WTC11 (cell line): ENCODE results near the gene SEMA7A. TPM values are rescaled to one million over a fixed set of nuclear protein-coding genes. Genes with fewer than 3 reads are reported as not detected.
A peak's percentile ranks its signal among the peaks of the same experiment; 100 is the strongest.

Experiments
- ATF1 ChIP-seq: sonication (generic); formaldehyde crosslinking; IDR thresholded peaks from 2 replicates; pipeline ENCODE4 v1.8.1; 2023; ENCODE audit warnings: mild to moderate bottlenecking, moderate library complexity, missing genetic modification reagents
- CREM ChIP-seq: sonication (generic); formaldehyde crosslinking; IDR thresholded peaks from 2 replicates; pipeline ENCODE4 v1.8.1; 2022; ENCODE audit warnings: mild to moderate bottlenecking, missing genetic modification reagents, moderate library complexity
- CTCF ChIP-seq: fragments of 200-600 bp; IDR thresholded peaks from 2 replicates; pipeline ENCODE4 v1.8.0; 2022; ENCODE audit warnings: antibody characterized with exemption
- ETV6 ChIP-seq: sonication (generic); formaldehyde crosslinking; IDR thresholded peaks from 2 replicates; pipeline ENCODE4 v1.8.1; 2022; ENCODE audit warnings: mild to moderate bottlenecking, missing genetic modification reagents
- FOXJ3 ChIP-seq: sonication (generic); formaldehyde crosslinking; IDR thresholded peaks from 2 replicates; pipeline ENCODE4 v1.9.0; 2021; ENCODE audit warnings: missing genetic modification reagents, mild to moderate bottlenecking, borderline replicate concordance
- FOXK1 ChIP-seq: sonication (generic); formaldehyde crosslinking; IDR thresholded peaks from 2 replicates; pipeline ENCODE4 v1.8.0; 2022; ENCODE audit warnings: mild to moderate bottlenecking, moderate library complexity, missing genetic modification reagents
- GTF2I ChIP-seq: fragments of 250-450 bp; sonication (Bioruptor Pico); conservative IDR thresholded peaks from 2 replicates; pipeline ENCODE4 v1.4.0; 2021; ENCODE audit warnings: mild to moderate bottlenecking
- MAX ChIP-seq: sonication (generic); formaldehyde crosslinking; IDR thresholded peaks from 2 replicates; pipeline ENCODE4 v1.8.0; 2022; ENCODE audit warnings: mild to moderate bottlenecking, missing genetic modification reagents
- NFYB ChIP-seq: sonication (generic); formaldehyde crosslinking; conservative IDR thresholded peaks from 2 replicates; pipeline ENCODE4 v1.8.0; 2022; ENCODE audit warnings: low read depth, missing genetic modification reagents
- NR1H2 ChIP-seq: sonication (generic); formaldehyde crosslinking; IDR thresholded peaks from 2 replicates; pipeline ENCODE4 v1.9.0; 2021; ENCODE audit warnings: mild to moderate bottlenecking, moderate library complexity, missing genetic modification reagents
- PREB ChIP-seq: sonication (generic); formaldehyde crosslinking; IDR thresholded peaks from 2 replicates; pipeline ENCODE4 v1.8.1; 2022; ENCODE audit warnings: mild to moderate bottlenecking, missing genetic modification reagents, moderate library complexity, borderline replicate concordance
- SOX15 ChIP-seq: fragments of 250-450 bp; sonication (Bioruptor Pico); IDR thresholded peaks from 2 replicates; pipeline ENCODE4 v1.9.0; 2021; ENCODE audit warnings: mild to moderate bottlenecking
- ZMAT4 ChIP-seq: fragments of 250-450 bp; sonication (Bioruptor Pico); IDR thresholded peaks from 2 replicates; pipeline ENCODE4 v1.9.0; 2021; ENCODE audit warnings: mild to moderate bottlenecking
- ZNF219 ChIP-seq: sonication (generic); formaldehyde crosslinking; IDR thresholded peaks from 2 replicates; pipeline ENCODE4 v1.8.0; 2023; ENCODE audit warnings: missing genetic modification reagents, mild to moderate bottlenecking, borderline replicate concordance
- ZNF317 ChIP-seq: sonication (generic); formaldehyde crosslinking; IDR thresholded peaks from 2 replicates; pipeline ENCODE4 v1.8.1; 2023; ENCODE audit warnings: low read depth, mild to moderate bottlenecking, moderate library complexity, missing genetic modification reagents, borderline replicate concordance
- ZNF396 ChIP-seq: fragments of 250-450 bp; sonication (Bioruptor Pico); IDR thresholded peaks from 2 replicates; pipeline ENCODE4 v1.8.0; 2021; ENCODE audit warnings: mild to moderate bottlenecking, moderate library complexity, borderline replicate concordance
- ZNF416 ChIP-seq: fragments of 250-450 bp; sonication (Bioruptor Pico); IDR thresholded peaks from 2 replicates; pipeline ENCODE4 v1.9.0; 2021; ENCODE audit warnings: mild to moderate bottlenecking, inconsistent platforms
- ZNF423 ChIP-seq: fragments of 250-450 bp; sonication (Bioruptor Pico); IDR thresholded peaks from 2 replicates; pipeline ENCODE4 v2.1.2; 2022; ENCODE audit warnings: mild to moderate bottlenecking, moderate library complexity
- total RNA-seq: library from RNA; stranded (reverse); gene quantifications from 3 replicates; pipeline ENCODE4 v1.2.3, GENCODE V29; 2021
- TF ChIP-seq, protein P1 (sequence below): sonication (generic); formaldehyde crosslinking; IDR thresholded peaks from 2 replicates; pipeline ENCODE4 v1.8.1; 2023; ENCODE audit warnings: mild to moderate bottlenecking, moderate library complexity, missing genetic modification reagents
- TF ChIP-seq, protein P2 (sequence below): sonication (generic); formaldehyde crosslinking; IDR thresholded peaks from 2 replicates; pipeline ENCODE4 v1.8.0; 2023; ENCODE audit warnings: missing genetic modification reagents
- TF ChIP-seq, protein P3 (sequence below): sonication (generic); formaldehyde crosslinking; IDR thresholded peaks from 2 replicates; pipeline ENCODE4 v1.8.1; 2023; ENCODE audit warnings: mild to moderate bottlenecking, missing genetic modification reagents, borderline replicate concordance
- TF ChIP-seq, protein P4 (sequence below): sonication (generic); formaldehyde crosslinking; IDR thresholded peaks from 2 replicates; pipeline ENCODE4 v1.8.0; 2022; ENCODE audit warnings: mild to moderate bottlenecking, missing genetic modification reagents
- TF ChIP-seq, protein P5 (sequence below): sonication (generic); formaldehyde crosslinking; conservative IDR thresholded peaks from 2 replicates; pipeline ENCODE4 v1.8.1; 2022; ENCODE audit warnings: mild to moderate bottlenecking, missing genetic modification reagents

Gene SEMA7A
- total RNA-seq, 1 experiment from 2014 or later, result 17.9 TPM

GRCh38 chr15:74365598-74366445 lies 67.9 kb downstream of the SEMA7A start (continued):
- TF ChIP-seq ZNF423 (CRISPR knock-in tag), result no peak
- no peak for TF ChIP-seq NR1H2 (CRISPR knock-in tag)
- TF ChIP-seq GTF2I, result no peak
- no peak for TF ChIP-seq ATF1
- TF ChIP-seq ZNF416 (CRISPR knock-in tag), result no peak
- TF ChIP-seq, protein P1, sequence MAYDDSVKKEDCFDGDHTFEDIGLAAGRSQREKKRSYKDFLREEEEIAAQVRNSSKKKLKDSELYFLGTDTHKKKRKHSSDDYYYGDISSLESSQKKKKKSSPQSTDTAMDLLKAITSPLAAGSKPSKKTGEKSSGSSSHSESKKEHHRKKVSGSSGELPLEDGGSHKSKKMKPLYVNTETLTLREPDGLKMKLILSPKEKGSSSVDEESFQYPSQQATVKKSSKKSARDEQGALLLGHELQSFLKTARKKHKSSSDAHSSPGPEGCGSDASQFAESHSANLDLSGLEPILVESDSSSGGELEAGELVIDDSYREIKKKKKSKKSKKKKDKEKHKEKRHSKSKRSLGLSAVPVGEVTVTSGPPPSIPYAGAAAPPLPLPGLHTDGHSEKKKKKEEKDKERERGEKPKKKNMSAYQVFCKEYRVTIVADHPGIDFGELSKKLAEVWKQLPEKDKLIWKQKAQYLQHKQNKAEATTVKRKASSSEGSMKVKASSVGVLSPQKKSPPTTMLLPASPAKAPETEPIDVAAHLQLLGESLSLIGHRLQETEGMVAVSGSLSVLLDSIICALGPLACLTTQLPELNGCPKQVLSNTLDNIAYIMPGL (CRISPR knock-in tag), result peak; percentile 89; the same call in 1 of the 2 replicates
- 0 out of 2 replicates have a peak, but pooled peaks have one; percentile 13 for TF ChIP-seq ETV6 (CRISPR knock-in tag)
- no peak for TF ChIP-seq PREB (CRISPR knock-in tag)
- no peak for TF ChIP-seq ZMAT4 (CRISPR knock-in tag)
- TF ChIP-seq CREM (CRISPR knock-in tag), result no peak; the same call in 1 of the 2 replicates
- peak; percentile 87 for TF ChIP-seq MAX (CRISPR knock-in tag)
- TF ChIP-seq, protein P2, sequence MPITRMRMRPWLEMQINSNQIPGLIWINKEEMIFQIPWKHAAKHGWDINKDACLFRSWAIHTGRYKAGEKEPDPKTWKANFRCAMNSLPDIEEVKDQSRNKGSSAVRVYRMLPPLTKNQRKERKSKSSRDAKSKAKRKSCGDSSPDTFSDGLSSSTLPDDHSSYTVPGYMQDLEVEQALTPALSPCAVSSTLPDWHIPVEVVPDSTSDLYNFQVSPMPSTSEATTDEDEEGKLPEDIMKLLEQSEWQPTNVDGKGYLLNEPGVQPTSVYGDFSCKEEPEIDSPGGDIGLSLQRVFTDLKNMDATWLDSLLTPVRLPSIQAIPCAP, result no peak
- TF ChIP-seq SOX15 (CRISPR knock-in tag), result no peak
- no peak for TF ChIP-seq CTCF
- TF ChIP-seq FOXJ3 (CRISPR knock-in tag), result no peak
- TF ChIP-seq ZNF396, result no peak
- TF ChIP-seq FOXK1 (CRISPR knock-in tag), result peak; percentile 38; the same call in 1 of the 2 replicates
- TF ChIP-seq ZNF317, result no peak
- TF ChIP-seq NFYB (CRISPR knock-in tag), result no peak
- TF ChIP-seq, protein P3, sequence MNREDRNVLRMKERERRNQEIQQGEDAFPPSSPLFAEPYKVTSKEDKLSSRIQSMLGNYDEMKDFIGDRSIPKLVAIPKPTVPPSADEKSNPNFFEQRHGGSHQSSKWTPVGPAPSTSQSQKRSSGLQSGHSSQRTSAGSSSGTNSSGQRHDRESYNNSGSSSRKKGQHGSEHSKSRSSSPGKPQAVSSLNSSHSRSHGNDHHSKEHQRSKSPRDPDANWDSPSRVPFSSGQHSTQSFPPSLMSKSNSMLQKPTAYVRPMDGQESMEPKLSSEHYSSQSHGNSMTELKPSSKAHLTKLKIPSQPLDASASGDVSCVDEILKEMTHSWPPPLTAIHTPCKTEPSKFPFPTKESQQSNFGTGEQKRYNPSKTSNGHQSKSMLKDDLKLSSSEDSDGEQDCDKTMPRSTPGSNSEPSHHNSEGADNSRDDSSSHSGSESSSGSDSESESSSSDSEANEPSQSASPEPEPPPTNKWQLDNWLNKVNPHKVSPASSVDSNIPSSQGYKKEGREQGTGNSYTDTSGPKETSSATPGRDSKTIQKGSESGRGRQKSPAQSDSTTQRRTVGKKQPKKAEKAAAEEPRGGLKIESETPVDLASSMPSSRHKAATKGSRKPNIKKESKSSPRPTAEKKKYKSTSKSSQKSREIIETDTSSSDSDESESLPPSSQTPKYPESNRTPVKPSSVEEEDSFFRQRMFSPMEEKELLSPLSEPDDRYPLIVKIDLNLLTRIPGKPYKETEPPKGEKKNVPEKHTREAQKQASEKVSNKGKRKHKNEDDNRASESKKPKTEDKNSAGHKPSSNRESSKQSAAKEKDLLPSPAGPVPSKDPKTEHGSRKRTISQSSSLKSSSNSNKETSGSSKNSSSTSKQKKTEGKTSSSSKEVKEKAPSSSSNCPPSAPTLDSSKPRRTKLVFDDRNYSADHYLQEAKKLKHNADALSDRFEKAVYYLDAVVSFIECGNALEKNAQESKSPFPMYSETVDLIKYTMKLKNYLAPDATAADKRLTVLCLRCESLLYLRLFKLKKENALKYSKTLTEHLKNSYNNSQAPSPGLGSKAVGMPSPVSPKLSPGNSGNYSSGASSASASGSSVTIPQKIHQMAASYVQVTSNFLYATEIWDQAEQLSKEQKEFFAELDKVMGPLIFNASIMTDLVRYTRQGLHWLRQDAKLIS, result no peak
- TF ChIP-seq, protein P4, sequence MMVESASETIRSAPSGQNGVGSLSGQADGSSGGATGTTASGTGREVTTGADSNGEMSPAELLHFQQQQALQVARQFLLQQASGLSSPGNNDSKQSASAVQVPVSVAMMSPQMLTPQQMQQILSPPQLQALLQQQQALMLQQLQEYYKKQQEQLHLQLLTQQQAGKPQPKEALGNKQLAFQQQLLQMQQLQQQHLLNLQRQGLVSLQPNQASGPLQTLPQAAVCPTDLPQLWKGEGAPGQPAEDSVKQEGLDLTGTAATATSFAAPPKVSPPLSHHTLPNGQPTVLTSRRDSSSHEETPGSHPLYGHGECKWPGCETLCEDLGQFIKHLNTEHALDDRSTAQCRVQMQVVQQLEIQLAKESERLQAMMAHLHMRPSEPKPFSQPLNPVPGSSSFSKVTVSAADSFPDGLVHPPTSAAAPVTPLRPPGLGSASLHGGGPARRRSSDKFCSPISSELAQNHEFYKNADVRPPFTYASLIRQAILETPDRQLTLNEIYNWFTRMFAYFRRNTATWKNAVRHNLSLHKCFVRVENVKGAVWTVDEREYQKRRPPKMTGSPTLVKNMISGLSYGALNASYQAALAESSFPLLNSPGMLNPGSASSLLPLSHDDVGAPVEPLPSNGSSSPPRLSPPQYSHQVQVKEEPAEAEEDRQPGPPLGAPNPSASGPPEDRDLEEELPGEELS (CRISPR knock-in tag), result 0 out of 2 replicates have a peak, but pooled peaks have one; percentile 10
- TF ChIP-seq, protein P5, sequence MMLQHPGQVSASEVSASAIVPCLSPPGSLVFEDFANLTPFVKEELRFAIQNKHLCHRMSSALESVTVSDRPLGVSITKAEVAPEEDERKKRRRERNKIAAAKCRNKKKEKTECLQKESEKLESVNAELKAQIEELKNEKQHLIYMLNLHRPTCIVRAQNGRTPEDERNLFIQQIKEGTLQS (CRISPR knock-in tag), result no peak
- TF ChIP-seq ZNF219, result no peak
